HCT116 (cell line): ENCODE results near the gene GALNT18. TPM values are rescaled to one million over a fixed set of nuclear protein-coding genes. Genes with fewer than 3 reads are reported as not detected.

Source experiments
- ATAC-seq: fragments of 200-7000 bp; cut with Tn5 transposase; 2 replicates; pipeline ENCODE4 v1.9.1; 2020; ENCODE audit warnings: mild to moderate bottlenecking, moderate library complexity
- BruUV-seq: library from RNA; stranded (reverse); fragments of 400-500 nt; replicated peaks from 2 replicates; lab custom pipeline; 2021; lab: Mats Ljungman, UMichigan
- CTCF ChIA-PET: fragments of 300-600 bp; sonication (Branson Sonifier 250); formaldehyde crosslinking; loops from one replicate; lab custom pipeline; 2021; ENCODE audit warnings: antibody characterized with exemption; lab: Charles Lee
- POLR2A ChIA-PET: fragments of 300-600, 350-600 bp; sonication (Branson Sonifier 250); formaldehyde crosslinking; loops from one replicate; lab custom pipeline; 2021; ENCODE audit warnings: antibody characterized with exemption; lab: Charles Lee
- RAD21 ChIA-PET, 2 experiments: fragments of 300-600 bp; sonication (Branson Sonifier 250); formaldehyde crosslinking; loops; one replicate each; lab custom pipeline; 2023; ENCODE audit warnings: low total read pairs in 2 of 2; ENCODE audit not compliant: uncharacterized antibody in 2 of 2, unreplicated experiment in 2 of 2, low non-redundant PET in 1 of 2; lab: Charles Lee
- DNase-seq: peaks from one replicate; pipeline ENCODE4 v3.0.0-alpha.2; 2010; ENCODE audit warnings: low read depth, low spot score
- H2AFZ ChIP-seq: fragments of 200-600 bp; shearing (Covaris generic), sonication (generic); 2 replicates; pipeline ENCODE4 v1.6.1; 2017; ENCODE audit warnings: low read depth, mixed run types, mixed read lengths, antibody characterized with exemption, low read length; ENCODE audit not compliant: poor library complexity, severe bottlenecking
- H3K27ac ChIP-seq: 2 replicates; pipeline ENCODE4 v1.5.1; 2012; ENCODE audit warnings: low read depth, low read length
- H3K27me3 ChIP-seq: fragments of 200-600 bp; sonication (generic); 2 replicates; pipeline ENCODE4 v1.6.1; 2016; ENCODE audit warnings: mixed run types, low read length, mixed read lengths; ENCODE audit not compliant: insufficient read depth
- H3K36me3 ChIP-seq, 2 experiments: fragments of 200-500 bp in 1 of 2; fragments of 200-600 bp in 1 of 2; sonication (Bioruptor generic) in 1 of 2; sonication (generic) in 1 of 2; 2 replicates each; pipeline versions ENCODE4 v1.5.1 to v1.6.1; 2014 to 2016; ENCODE audit warnings: low read length in 2 of 2, inconsistent platforms in 1 of 2, mixed read lengths in 1 of 2, mixed run types in 1 of 2; ENCODE audit not compliant: insufficient read depth in 2 of 2, control insufficient read depth in 1 of 2
- H3K4me1 ChIP-seq, 2 experiments: fragments of 200-600 bp in 1 of 2; sonication (generic) in 1 of 2; 2 replicates each; pipeline versions ENCODE4 v1.5.1 to v1.6.1; 2012 to 2017; ENCODE audit warnings: low read length in 2 of 2, inconsistent platforms in 1 of 2, mild to moderate bottlenecking in 1 of 2, mixed read lengths in 1 of 2, mixed run types in 1 of 2, moderate library complexity in 1 of 2; ENCODE audit not compliant: insufficient read depth in 2 of 2, control insufficient read depth in 1 of 2
- H3K4me2 ChIP-seq: fragments of 200-600 bp; sonication (generic); 2 replicates; pipeline ENCODE4 v1.6.1; 2017; ENCODE audit warnings: mixed run types, low read length, mixed read lengths
- H3K4me3 ChIP-seq, 2 experiments: fragments of 200-600 bp in 1 of 2; sonication (generic) in 1 of 2; replicated peaks in 1 of 2; 2 replicates each; pipeline ENCODE4 v1.5.1; 2011 to 2016; ENCODE audit warnings: low read length in 2 of 2, control low read depth in 1 of 2, low read depth in 1 of 2, mild to moderate bottlenecking in 1 of 2, mixed read lengths in 1 of 2, mixed run types in 1 of 2
- H3K79me2 ChIP-seq: fragments of 200-600 bp; sonication (generic); 2 replicates; pipeline ENCODE4 v1.6.1; 2017; ENCODE audit warnings: mild to moderate bottlenecking, mixed run types, low read length, moderate library complexity, mixed read lengths; ENCODE audit not compliant: insufficient read depth
- H3K9ac ChIP-seq: fragments of 200-600 bp; sonication (generic); 2 replicates; pipeline ENCODE4 v1.6.1; 2016; ENCODE audit warnings: low read length, mixed read lengths
- H3K9me2 ChIP-seq: fragments of 200-600 bp; sonication (generic), shearing (Covaris generic); 2 replicates; pipeline ENCODE4 v1.6.1; 2017; ENCODE audit warnings: mixed run types, mild to moderate bottlenecking, moderate library complexity; ENCODE audit not compliant: insufficient read depth
- H3K9me3 ChIP-seq, 2 experiments: fragments of 200-500 bp in 1 of 2; fragments of 200-600 bp in 1 of 2; sonication (Bioruptor generic) in 1 of 2; sonication (generic) in 1 of 2; 2 replicates each; pipeline ENCODE4 v1.6.1; 2014 to 2017; ENCODE audit warnings: low read length in 2 of 2, mixed read lengths in 2 of 2, inconsistent platforms in 1 of 2, low read depth in 1 of 2, mild to moderate bottlenecking in 1 of 2, mixed run types in 1 of 2, moderate library complexity in 1 of 2; ENCODE audit not compliant: control insufficient read depth in 1 of 2, insufficient read depth in 1 of 2
- H4K20me1 ChIP-seq: fragments of 200-600 bp; sonication (generic), shearing (Covaris generic); 2 replicates; pipeline ENCODE4 v1.6.1; 2017; ENCODE audit warnings: mixed run types, mild to moderate bottlenecking, moderate library complexity; ENCODE audit not compliant: insufficient read depth
- CBX3 ChIP-seq: IDR thresholded peaks from 2 replicates; pipeline ENCODE4 v1.6.1; 2012; ENCODE audit warnings: low read depth
- CEBPB ChIP-seq: IDR thresholded peaks from 2 replicates; pipeline ENCODE4 v1.6.1; 2012; ENCODE audit warnings: low read depth
- EGR1 ChIP-seq: IDR thresholded peaks from 2 replicates; pipeline ENCODE4 v1.6.1; 2012; ENCODE audit warnings: low read depth
- ELF1 ChIP-seq: IDR thresholded peaks from 2 replicates; pipeline ENCODE4 v1.6.1; 2012; ENCODE audit warnings: low read depth, borderline replicate concordance
- EZH2 ChIP-seq: fragments of 200-600 bp; sonication (generic); IDR thresholded peaks from 2 replicates; pipeline ENCODE4 v1.6.1; 2017; ENCODE audit warnings: antibody characterized with exemption, mixed run types
- EZH2phosphoT487 ChIP-seq: fragments of 200-600 bp; IDR thresholded peaks from 2 replicates; pipeline ENCODE4 v1.6.1; 2018; ENCODE audit warnings: antibody characterized with exemption, borderline replicate concordance
- FOSL1 ChIP-seq: IDR thresholded peaks from 2 replicates; pipeline ENCODE4 v1.6.1; 2012; ENCODE audit warnings: low read depth
- JUND ChIP-seq: IDR thresholded peaks from 2 replicates; pipeline ENCODE4 v1.6.1; 2012
- MAX ChIP-seq: IDR thresholded peaks from 2 replicates; pipeline ENCODE4 v1.6.1; 2012
- POLR2AphosphoS5 ChIP-seq: IDR thresholded peaks from 2 replicates; pipeline ENCODE4 v1.6.1; 2011; ENCODE audit warnings: mild to moderate bottlenecking, low read depth, low read length, moderate library complexity
- RAD21 ChIP-seq: IDR thresholded peaks from 2 replicates; pipeline ENCODE4 v1.6.1; 2012; ENCODE audit warnings: low read depth, mild to moderate bottlenecking
- REST ChIP-seq: IDR thresholded peaks from 2 replicates; pipeline ENCODE4 v1.6.1; 2012; ENCODE audit warnings: low read depth
- SP1 ChIP-seq: IDR thresholded peaks from 2 replicates; pipeline ENCODE4 v1.6.1; 2012; ENCODE audit warnings: low read depth
- YY1 ChIP-seq: IDR thresholded peaks from 2 replicates; pipeline ENCODE4 v1.6.1; 2011; ENCODE audit warnings: low read length, low read depth, moderate library complexity, mild to moderate bottlenecking; ENCODE audit not compliant: insufficient replicate concordance; ENCODE audit errors: extremely low read depth
- ZBTB33 ChIP-seq: IDR thresholded peaks from 2 replicates; pipeline ENCODE4 v1.6.1; 2011; ENCODE audit warnings: mild to moderate bottlenecking, low read length, moderate library complexity; ENCODE audit not compliant: insufficient replicate concordance; ENCODE audit errors: extremely low read depth
- ZFX ChIP-seq: fragments of 450-650 bp; IDR thresholded peaks from 2 replicates; pipeline ENCODE4 v1.6.1; 2017
- ZNF274 ChIP-seq: fragments of 200-500 bp; sonication (Bioruptor generic); IDR thresholded peaks from 2 replicates; pipeline ENCODE4 v1.6.1; 2014; ENCODE audit warnings: mild to moderate bottlenecking, low read depth, low read length, inconsistent platforms
- intact Hi-C: fragments of 100-400 bp; cut with micrococcal nuclease; formaldehyde crosslinking; loops from 2 replicates; pipeline ENCODE4 v1.10.0; 2022
- total RNA-seq: library from RNA; stranded (reverse); gene quantifications from one replicate; pipeline ENCODE4 v1.2.1, GENCODE V29; 2021; ENCODE audit not compliant: unreplicated experiment
- TF ChIP-seq, protein P1 (sequence below): IDR thresholded peaks from 2 replicates; pipeline ENCODE4 v1.6.1; 2012
- TF ChIP-seq, protein P2 (sequence below), 3 experiments: fragments of 200-600 bp in 1 of 3; sonication (generic) in 1 of 3; IDR thresholded peaks in 2 of 3; conservative IDR thresholded peaks in 1 of 3; 2 replicates each; pipeline ENCODE4 v1.5.1; 2012 to 2017; ENCODE audit warnings: low read depth in 2 of 3, low read length in 2 of 3, antibody characterized with exemption in 1 of 3, borderline replicate concordance in 1 of 3, control low read depth in 1 of 3, mild to moderate bottlenecking in 1 of 3, mixed read lengths in 1 of 3, mixed run types in 1 of 3, moderate library complexity in 1 of 3; ENCODE audit not compliant: insufficient read depth in 1 of 3

The GALNT18 gene
- total RNA-seq, 1 experiment from 2014 or later = 19.9 TPM

- Histone ChIP-seq H3K27me3 (no peaks in the 10 kb centered on the region), H3K9me2 (no peaks in the 10 kb centered on the region), H3K27ac (no peak overlapping the region), H3K9ac (no peak overlapping the region), H3K4me2 (no peak overlapping the region), H2AFZ (no peak overlapping the region), H3K79me2 (no peaks in the 10 kb centered on the region), H3K36me3 (no peaks in the 10 kb centered on the region), H3K9me3 (no peaks in the 10 kb centered on the region), H3K4me1 (peaks cover 0 to 2% of the 10 kb centered on the region in 2 experiments; a peak in 2 of 4 replicates), H3K4me3 (no peak overlapping the region), H4K20me1 (no peaks in the 10 kb centered on the region)
- CTCF ChIA-PET = no interaction called here
- intact Hi-C loops = no loop called here
- no peak for ATAC-seq
- POLR2A ChIA-PET = no interaction called here
- BruUV-seq = no TSS peak
- TF ChIP-seq ZFX = no peak
- no peak for TF ChIP-seq MAX
- no peak for TF ChIP-seq EZH2phosphoT487
- TF ChIP-seq ZNF274 = no peak
- TF ChIP-seq, protein P1, sequence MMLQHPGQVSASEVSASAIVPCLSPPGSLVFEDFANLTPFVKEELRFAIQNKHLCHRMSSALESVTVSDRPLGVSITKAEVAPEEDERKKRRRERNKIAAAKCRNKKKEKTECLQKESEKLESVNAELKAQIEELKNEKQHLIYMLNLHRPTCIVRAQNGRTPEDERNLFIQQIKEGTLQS = no peak
- TF ChIP-seq FOSL1 = no peak
- no peak for TF ChIP-seq RAD21
- TF ChIP-seq POLR2AphosphoS5 = no peak
- TF ChIP-seq, protein P2, sequence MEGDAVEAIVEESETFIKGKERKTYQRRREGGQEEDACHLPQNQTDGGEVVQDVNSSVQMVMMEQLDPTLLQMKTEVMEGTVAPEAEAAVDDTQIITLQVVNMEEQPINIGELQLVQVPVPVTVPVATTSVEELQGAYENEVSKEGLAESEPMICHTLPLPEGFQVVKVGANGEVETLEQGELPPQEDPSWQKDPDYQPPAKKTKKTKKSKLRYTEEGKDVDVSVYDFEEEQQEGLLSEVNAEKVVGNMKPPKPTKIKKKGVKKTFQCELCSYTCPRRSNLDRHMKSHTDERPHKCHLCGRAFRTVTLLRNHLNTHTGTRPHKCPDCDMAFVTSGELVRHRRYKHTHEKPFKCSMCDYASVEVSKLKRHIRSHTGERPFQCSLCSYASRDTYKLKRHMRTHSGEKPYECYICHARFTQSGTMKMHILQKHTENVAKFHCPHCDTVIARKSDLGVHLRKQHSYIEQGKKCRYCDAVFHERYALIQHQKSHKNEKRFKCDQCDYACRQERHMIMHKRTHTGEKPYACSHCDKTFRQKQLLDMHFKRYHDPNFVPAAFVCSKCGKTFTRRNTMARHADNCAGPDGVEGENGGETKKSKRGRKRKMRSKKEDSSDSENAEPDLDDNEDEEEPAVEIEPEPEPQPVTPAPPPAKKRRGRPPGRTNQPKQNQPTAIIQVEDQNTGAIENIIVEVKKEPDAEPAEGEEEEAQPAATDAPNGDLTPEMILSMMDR (IDR thresholded peaks at IDR 0.05 in 2 of 3, conservative IDR thresholded peaks at IDR 0.05 in 1 of 3; ENCODE audit: borderline replicate concordance in 1 of 3, insufficient read depth in 1 of 3, low read depth in 2 of 3, low read length in 2 of 3) = no peak
- TF ChIP-seq CBX3 = no peak
- no peak for TF ChIP-seq ELF1
- no peak for TF ChIP-seq REST
- no peak for TF ChIP-seq EZH2
- TF ChIP-seq SP1 = no peak
- no peak for TF ChIP-seq YY1
- no peak for TF ChIP-seq EGR1
- no peak for TF ChIP-seq ZBTB33
- no peak for TF ChIP-seq JUND
- no peak for TF ChIP-seq CEBPB
- no peak for DNase-seq
- RAD21 ChIA-PET = no interaction called here
Measured at GRCh38 chr11:11308249-11308648, 313.6 kb downstream of the GALNT18 start.
